ENCODE measurements around the gene PRPF31. TPM values are rescaled to one million over a fixed set of nuclear protein-coding genes. Genes with fewer than 3 reads are reported as not detected.

PRPF31 gene
- total and polyA plus RNA-seq, 2 of the 4 experiments (the other 2 are of a cell fraction) = 65.4 to 66.1 TPM

GRCh38 chr19:54158812-54159351, 43.3 kb downstream of the PRPF31 start:
- peak overlapping the region; percentile 84 for H4K91ac ChIP-seq (ENCODE audit: insufficient read depth, low read depth, low read length)
- H2BK120ac ChIP-seq (ENCODE audit: low read depth, low read length) = peak overlapping the region; percentile 69
- intact Hi-C loops (cut with micrococcal nuclease) = loop anchor here (1.0 to 5.0 kb wide), 2 partner anchors 22 to 1123 kb away; partner anchors contain the start of genes BRSK1, CNOT3 and HSPBP1
- peak overlapping the region; percentile 87 for H3K9ac ChIP-seq (ENCODE audit: low read depth, low read length)
- H2AFZ ChIP-seq (replicated peaks; ENCODE audit: low read length, poor library complexity) = peak overlapping the region; percentile 99
- H3K9me3 ChIP-seq (ENCODE audit: control insufficient read depth, insufficient read depth, low read length) = no peaks in the 10 kb centered on the region
- peak overlapping the region; percentile 99 for H3K4me2 ChIP-seq (ENCODE audit: low read depth, low read length)
- H3K36me3 ChIP-seq (ENCODE audit: control insufficient read depth, insufficient read depth, low read length) = peaks cover 29% of the 10 kb centered on the region
- ATAC-seq (ENCODE audit: low read depth) (no peak), DNase-seq (peak; percentile 12)
- H2BK15ac ChIP-seq (ENCODE audit: low read depth, low read length) = no peak overlapping the region; the same call in 2 of the 3 replicates
- H2AK5ac ChIP-seq (ENCODE audit: low read depth, low read length) = peak overlapping the region; percentile 97
- no TSS peak for BruUV-seq (replicated peaks)
- peak overlapping the region; percentile 62; the same call in 1 of the 2 replicates for H3K18ac ChIP-seq (ENCODE audit: low read depth, low read length)
- ChIA-PET CTCF (no interaction called here), POLR2A (ENCODE audit: unreplicated experiment) (interaction anchor here (1.0 to 1.9 kb wide), 4 partner anchors 17 to 42 kb away, joined by 3 to 5 read pairs (median 4); partner anchors contain the start of genes CNOT3, MBOAT7 and RPS9)
- no peaks in the 10 kb centered on the region for H3K27me3 ChIP-seq (ENCODE audit: control insufficient read depth, insufficient read depth, low read length)
- dilution Hi-C loops (cut with HindIII; ENCODE audit: low sequenced_read_pairs, unreplicated experiment) = no loop called here
- H2AK9ac ChIP-seq (replicated peaks; ENCODE audit: low read depth, low read length, poor library complexity) = peak overlapping the region; percentile 92
- H4K8ac ChIP-seq (ENCODE audit: low read depth in 2 of 2, low read length in 2 of 2) = peak overlapping the region; percentile 79 to 99
- H3K4ac ChIP-seq (ENCODE audit: low read depth, low read length) = peak overlapping the region; percentile 98
- 6% methylated on average over 3 of the region's 19 CpGs; no CpG with 5 or more reads in 1 of the 2 experiments for WGBS, 2 experiments (ENCODE audit: extremely low coverage in 2 of 2, insufficient read length in 1 of 2)
- peak overlapping the region; percentile 60 for H3K4me3 ChIP-seq (ENCODE audit: insufficient read depth, low read depth, low read length)
- peak overlapping the region; percentile 85 for H3K56ac ChIP-seq (ENCODE audit: extremely low read depth, insufficient read depth, low read length)
- peak overlapping the region; percentile 92 for H2BK5ac ChIP-seq (ENCODE audit: low read depth, low read length, poor library complexity, severe bottlenecking)
- H3K23ac ChIP-seq (ENCODE audit: low read depth, low read length) = peak overlapping the region; percentile 99
- peaks cover 11% of the 10 kb centered on the region for H3K4me1 ChIP-seq (ENCODE audit: control insufficient read depth, insufficient read depth, low read length)
- H2BK20ac ChIP-seq (ENCODE audit: low read depth, low read length) = no peak overlapping the region
- no peak for TF ChIP-seq RFX5 (IDR thresholded peaks at IDR 0.05; ENCODE audit: low read depth, low read length)
- no peak for TF ChIP-seq BHLHE40 (IDR thresholded peaks at IDR 0.05; ENCODE audit: low read depth, low read length)
- peak overlapping the region; percentile 98 for H3K14ac ChIP-seq (replicated peaks; ENCODE audit: low read depth, low read length)
- H3K27ac ChIP-seq (ENCODE audit: insufficient read depth, low read length) = peak overlapping the region; percentile 88
- in situ Hi-C loops (cut with MboI; ENCODE audit: low sequenced_read_pairs) = no loop called here
- no peaks in the 10 kb centered on the region; the same call in none of the 2 replicates for H3K9me1 ChIP-seq (ENCODE audit: insufficient read depth, low read length)
- peak overlapping the region; percentile 81 for H4K5ac ChIP-seq (ENCODE audit: low read depth, low read length)
- peaks cover 1% of the 10 kb centered on the region; the same call in 1 of the 2 replicates for H4K20me1 ChIP-seq (ENCODE audit: insufficient read depth, low read length)
- peaks cover 10 to 39% of the 10 kb centered on the region in 2 experiments; a peak in 3 of 4 replicates for H3K79me1 ChIP-seq (ENCODE audit: low read depth in 1 of 2, low read length in 2 of 2)
